K562 (cell line): ENCODE results near the gene PCYT1A. TPM values are rescaled to one million over a fixed set of nuclear protein-coding genes. Genes with fewer than 3 reads are reported as not detected.

Experiments used
- ATAC-seq: fragments of 200-7000 bp; cut with Tn5 transposase; 3 replicates; pipeline ENCODE4 v1.9.1; 2020; ENCODE audit warnings: moderate library complexity
- BruUV-seq: library from RNA; stranded (reverse); fragments of 400-500 nt; replicated peaks from 2 replicates; lab custom pipeline; 2021; lab: Mats Ljungman, UMichigan
- CTCF ChIA-PET: fragments of 300-600 bp; formaldehyde crosslinking; extraction: SDS; loops from one replicate; lab custom pipeline; 2021; ENCODE audit warnings: low intra/inter-chr PET ratio; lab: Yijun Ruan, JAX
- POLR2A ChIA-PET: fragments of 300-600, 350-650 bp; sonication (Branson Sonifier 250); formaldehyde crosslinking; extraction: SDS; loops from one replicate; lab custom pipeline; 2021; ENCODE audit warnings: antibody characterized with exemption, inconsistent platforms; lab: Yijun Ruan, JAX
- DNase-seq, 4 experiments: peaks; one replicate each; pipeline versions ENCODE4 v3.0.0 to v3.0.0-alpha.2; 2011 to 2018; ENCODE audit warnings: low spot score in 3 of 4, mixed read lengths in 3 of 4; ENCODE audit errors: extremely low read depth in 1 of 4
- FAIRE-seq: peaks from 2 replicates; lab custom pipeline; 2011; peaks lifted over from hg19 to GRCh38; lab: Jason Lieb, UNC
- H2AFZ ChIP-seq: 2 replicates; pipeline ENCODE4 v1.6.0; 2011; ENCODE audit warnings: low read depth, low read length, control low read depth, inconsistent platforms
- H3K27ac ChIP-seq: fragments of 200-600 bp; 3 replicates; pipeline ENCODE4 v1.8.0; 2011; ENCODE audit warnings: low read depth, mild to moderate bottlenecking, control low read depth, inconsistent platforms, low read length, moderate library complexity, mixed read lengths; ENCODE audit errors: extremely low read depth
- H3K27me3 ChIP-seq, 2 experiments: fragments of 300-600 bp in 1 of 2; 2 replicates in 1 of 2; 3 replicates in 1 of 2; pipeline versions ENCODE4 v1.6.0 to v1.8.0; 2011; ENCODE audit warnings: inconsistent platforms in 2 of 2, low read length in 2 of 2, mild to moderate bottlenecking in 1 of 2, mixed read lengths in 1 of 2, moderate library complexity in 1 of 2; ENCODE audit not compliant: control insufficient read depth in 2 of 2, insufficient read depth in 2 of 2
- H3K36me3 ChIP-seq: fragments of 300-600 bp; 3 replicates; pipeline ENCODE4 v1.8.0; 2011; ENCODE audit warnings: mild to moderate bottlenecking, low read length, inconsistent platforms; ENCODE audit not compliant: control insufficient read depth, insufficient read depth
- H3K4me1 ChIP-seq, 2 experiments: fragments of 200-600 bp in 1 of 2; replicated peaks in 1 of 2; 2 replicates in 1 of 2; 3 replicates in 1 of 2; pipeline versions ENCODE4 v1.5.1 to v1.8.0; 2011; ENCODE audit warnings: inconsistent platforms in 2 of 2, low read length in 2 of 2, mild to moderate bottlenecking in 1 of 2, mixed read lengths in 1 of 2, moderate library complexity in 1 of 2; ENCODE audit not compliant: control insufficient read depth in 2 of 2, insufficient read depth in 2 of 2
- H3K4me2 ChIP-seq: 2 replicates; pipeline ENCODE4 v1.6.1; 2011; ENCODE audit warnings: low read length, control low read depth, inconsistent platforms, mixed read lengths; ENCODE audit not compliant: insufficient read depth
- H3K4me3 ChIP-seq: fragments of 200-600 bp; sonication (generic), shearing (Covaris generic); 2 replicates; pipeline ENCODE4 v1.5.1; 2016; ENCODE audit warnings: control low read depth, inconsistent platforms
- H3K79me2 ChIP-seq: fragments of 200-600 bp; 3 replicates; pipeline ENCODE4 v1.8.0; 2011; ENCODE audit warnings: low read length, inconsistent platforms; ENCODE audit not compliant: control insufficient read depth, insufficient read depth
- H3K9ac ChIP-seq, 2 experiments: 2 replicates each; pipeline versions ENCODE4 v1.6.0 to v1.6.1; 2011; ENCODE audit warnings: low read depth in 2 of 2, low read length in 2 of 2, control low read depth in 1 of 2, inconsistent platforms in 1 of 2, mild to moderate bottlenecking in 1 of 2, mixed read lengths in 1 of 2; ENCODE audit not compliant: insufficient read depth in 1 of 2
- H3K9me1 ChIP-seq: one replicate; pipeline ENCODE4 v1.6.0; 2011; ENCODE audit warnings: inconsistent platforms, mild to moderate bottlenecking, low read length, moderate library complexity; ENCODE audit not compliant: control insufficient read depth, insufficient read depth
- H3K9me3 ChIP-seq: replicated peaks from 2 replicates; pipeline ENCODE4 v1.5.1; 2011; ENCODE audit warnings: low read depth, low read length, inconsistent platforms; ENCODE audit not compliant: control insufficient read depth, insufficient read depth
- H4K20me1 ChIP-seq: replicated peaks from 2 replicates; pipeline ENCODE4 v1.6.1; 2011; ENCODE audit warnings: low read length, inconsistent platforms, mixed read lengths; ENCODE audit not compliant: control insufficient read depth, insufficient read depth
- KLF6 ChIP-seq: fragments of 250-450 bp; sonication (Bioruptor Pico); IDR thresholded peaks from 2 replicates; pipeline ENCODE4 v1.4.0; 2020; ENCODE audit warnings: mild to moderate bottlenecking, moderate library complexity, borderline replicate concordance
- LARP7 ChIP-seq: fragments of 450-650 bp; IDR thresholded peaks from 2 replicates; pipeline ENCODE4 v1.6.1; 2016
- NFE2L1 ChIP-seq: fragments of 450-650 bp; IDR thresholded peaks from 2 replicates; pipeline ENCODE4 v1.6.1; 2016; ENCODE audit warnings: missing genetic modification characterization, low read depth, mild to moderate bottlenecking, missing compliant biosample characterization, moderate library complexity, borderline replicate concordance
- NRF1 ChIP-seq, 2 experiments: fragments of 450-650 bp; IDR thresholded peaks in 1 of 2; conservative IDR thresholded peaks in 1 of 2; 2 replicates each; pipeline ENCODE4 v1.6.1; 2014; ENCODE audit warnings: mild to moderate bottlenecking in 2 of 2
- RNF2 ChIP-seq: sonication (generic); IDR thresholded peaks from 2 replicates; pipeline ENCODE4 v1.6.1; 2016
- SLC30A9 ChIP-seq: fragments of 250-450 bp; sonication (Bioruptor Pico); IDR thresholded peaks from 2 replicates; pipeline ENCODE4 v1.8.0; 2022; ENCODE audit warnings: mild to moderate bottlenecking, moderate library complexity
- SREBF1 ChIP-seq: fragments of 150-350 bp; IDR thresholded peaks from 2 replicates; pipeline ENCODE4 v1.6.1; 2014; ENCODE audit warnings: antibody characterized with exemption, low read depth, low read length, borderline replicate concordance
- SUPT5H ChIP-seq: fragments of 450-650 bp; IDR thresholded peaks from 2 replicates; pipeline ENCODE4 v1.6.1; 2016
- TRIM28 ChIP-seq: fragments of 450-650 bp; IDR thresholded peaks from 2 replicates; pipeline ENCODE4 v1.6.1; 2017
- WHSC1 ChIP-seq: IDR thresholded peaks from one replicate; pipeline ENCODE4 v1.6.1; 2012; ENCODE audit warnings: low read length, control low read depth, inconsistent platforms
- WGBS: fragments of 100-300 bp; shearing (Covaris generic); methylation state at CpG from one replicate; pipeline ENCODE4 v1.1.6; 2016; ENCODE audit warnings: low coverage, mixed read lengths; ENCODE audit not compliant: insufficient coverage; ENCODE audit errors: missing lambda C conversion rate; 5-methylcytosine and 5-hydroxymethylcytosine counted together
- in situ Hi-C: fragments of 300-500 bp; cut with MboI; formaldehyde crosslinking; loops from 4 replicates; pipeline ENCODE4 v1.15.0; 2018; ENCODE audit warnings: inconsistent platforms, mixed read lengths
- intact Hi-C: fragments of 100-400 bp; cut with micrococcal nuclease; formaldehyde crosslinking; loops from 2 replicates; pipeline ENCODE4 v1.14.2; 2022
- polyA plus RNA-seq, 8 experiments: library from polyadenylated mRNA; depleted of rRNA in 4 of 8; stranded (reverse) in 5 of 8; unstranded in 3 of 8; fragments of >200 nt; fragmentation: Nextera tagmentation in 2 of 8; fragmentation: Illumina TruSeq in 1 of 8; extraction: Ambion mirVana in 2 of 8; extraction: Trizol in 1 of 8; gene quantifications; 2 replicates each; pipeline versions ENCODE4 v1.2.1 to v1.2.3, GENCODE V29; 2011 to 2014; ENCODE audit warnings: inconsistent platforms in 1 of 8, missing spikeins in 1 of 8
- total RNA-seq, 7 experiments: library from RNA; depleted of rRNA in 6 of 7; stranded (reverse); fragments of >200 nt in 6 of 7; fragmentation: Illumina TruSeq in 2 of 7; extraction: Trizol in 2 of 7; gene quantifications; 2 replicates each; pipeline versions ENCODE4 v1.2.1 to v1.2.3, GENCODE V29; 2011 to 2021; ENCODE audit warnings: low replicate concordance in 1 of 7
- TF ChIP-seq, protein P1 (sequence below): fragments of 250-450 bp; sonication (Bioruptor Pico); IDR thresholded peaks from 2 replicates; pipeline ENCODE4 v1.4.0; 2020
- TF ChIP-seq, protein P2 (sequence below): fragments of 250-450 bp; sonication (Bioruptor Pico); IDR thresholded peaks from 2 replicates; pipeline ENCODE4 v1.5.0; 2022; ENCODE audit warnings: mild to moderate bottlenecking

PCYT1A gene
- total and polyA plus RNA-seq, 9 of the 15 experiments (the other 6 are each of a cell fraction or from before 2014, with no cell fraction given): 13.4 to 62.8 (median 49.4) TPM

DNA sequence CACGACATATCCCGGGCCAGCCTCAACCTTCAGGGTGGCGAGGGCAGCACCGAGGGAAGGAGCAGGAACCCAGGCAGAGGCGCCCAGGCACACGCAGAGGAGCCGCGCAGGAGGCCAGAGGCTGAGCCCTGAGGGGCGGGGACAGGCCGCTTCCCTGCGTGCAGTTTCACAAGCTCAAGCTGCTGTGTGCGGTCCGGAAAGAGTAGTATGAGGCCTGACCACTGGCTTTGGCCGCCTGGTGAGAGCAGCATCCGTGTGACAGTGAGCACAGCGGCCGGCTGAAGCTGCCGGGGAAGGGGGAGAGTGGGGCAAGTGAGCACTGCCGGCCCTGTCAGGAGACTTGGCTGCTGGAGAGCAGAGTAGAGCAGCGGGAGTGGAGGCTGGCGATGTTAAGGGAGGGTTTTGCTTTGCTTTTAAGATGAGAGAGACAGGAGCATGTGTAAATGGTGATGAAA is 85.0 kb downstream of the PCYT1A start:
- H3K27me3 ChIP-seq: no peaks in the 10 kb centered on the region
- H3K9me1 ChIP-seq: no peaks in the 10 kb centered on the region
- intact Hi-C loops (no loop called here), in situ Hi-C loops (loop anchor here (5.0 to 25.0 kb wide), 2 partner anchors 180 to 490 kb away; partner anchors contain the start of gene MUC20)
- H4K20me1 ChIP-seq: no peaks in the 10 kb centered on the region
- H3K36me3 ChIP-seq: no peaks in the 10 kb centered on the region
- H3K4me2 ChIP-seq: no peak overlapping the region; the same call in 1 of the 2 replicates
- H2AFZ ChIP-seq: peak overlapping the region; percentile 44; the same call in 1 of the 2 replicates
- no peaks in the 10 kb centered on the region for H3K9me3 ChIP-seq
- FAIRE-seq: no peak
- peak overlapping the region in 1 of 2 experiments; percentile 1; a peak in 2 of 4 replicates for H3K9ac ChIP-seq
- peak; percentile 33 for ATAC-seq
- H3K4me3 ChIP-seq: no peak overlapping the region
- DNase-seq: no peak
- BruUV-seq: no TSS peak
- peaks cover 7 to 33% of the 10 kb centered on the region in 2 experiments; a peak in 4 of 5 replicates for H3K4me1 ChIP-seq
- ChIA-PET POLR2A (interaction anchor here (0.8 to 1.2 kb wide), 2 partner anchors 138 to 391 kb away, joined by 3 read pairs; partner anchors contain the start of gene MUC4), CTCF (no interaction called here)
- 54% methylated on average over 21 of the region's 21 CpGs for WGBS
- no peaks in the 10 kb centered on the region for H3K79me2 ChIP-seq
- H3K27ac ChIP-seq: no peak overlapping the region
- TF ChIP-seq SLC30A9 (CRISPR knock-in tag) (no peak), LARP7 (no peak), SUPT5H (no peak), WHSC1 (no peak), SREBF1 (no peak), NFE2L1 (tag) (no peak), TRIM28 (no peak), KLF6 (CRISPR knock-in tag) (no peak), NRF1 (conservative IDR thresholded peaks at IDR 0.05 in 1 of 2, IDR thresholded peaks at IDR 0.05 in 1 of 2) (peak in 1 of 2 experiments; percentile 9; a peak in 1 of 4 replicates), RNF2 (no peak)
- TF ChIP-seq, protein P1, sequence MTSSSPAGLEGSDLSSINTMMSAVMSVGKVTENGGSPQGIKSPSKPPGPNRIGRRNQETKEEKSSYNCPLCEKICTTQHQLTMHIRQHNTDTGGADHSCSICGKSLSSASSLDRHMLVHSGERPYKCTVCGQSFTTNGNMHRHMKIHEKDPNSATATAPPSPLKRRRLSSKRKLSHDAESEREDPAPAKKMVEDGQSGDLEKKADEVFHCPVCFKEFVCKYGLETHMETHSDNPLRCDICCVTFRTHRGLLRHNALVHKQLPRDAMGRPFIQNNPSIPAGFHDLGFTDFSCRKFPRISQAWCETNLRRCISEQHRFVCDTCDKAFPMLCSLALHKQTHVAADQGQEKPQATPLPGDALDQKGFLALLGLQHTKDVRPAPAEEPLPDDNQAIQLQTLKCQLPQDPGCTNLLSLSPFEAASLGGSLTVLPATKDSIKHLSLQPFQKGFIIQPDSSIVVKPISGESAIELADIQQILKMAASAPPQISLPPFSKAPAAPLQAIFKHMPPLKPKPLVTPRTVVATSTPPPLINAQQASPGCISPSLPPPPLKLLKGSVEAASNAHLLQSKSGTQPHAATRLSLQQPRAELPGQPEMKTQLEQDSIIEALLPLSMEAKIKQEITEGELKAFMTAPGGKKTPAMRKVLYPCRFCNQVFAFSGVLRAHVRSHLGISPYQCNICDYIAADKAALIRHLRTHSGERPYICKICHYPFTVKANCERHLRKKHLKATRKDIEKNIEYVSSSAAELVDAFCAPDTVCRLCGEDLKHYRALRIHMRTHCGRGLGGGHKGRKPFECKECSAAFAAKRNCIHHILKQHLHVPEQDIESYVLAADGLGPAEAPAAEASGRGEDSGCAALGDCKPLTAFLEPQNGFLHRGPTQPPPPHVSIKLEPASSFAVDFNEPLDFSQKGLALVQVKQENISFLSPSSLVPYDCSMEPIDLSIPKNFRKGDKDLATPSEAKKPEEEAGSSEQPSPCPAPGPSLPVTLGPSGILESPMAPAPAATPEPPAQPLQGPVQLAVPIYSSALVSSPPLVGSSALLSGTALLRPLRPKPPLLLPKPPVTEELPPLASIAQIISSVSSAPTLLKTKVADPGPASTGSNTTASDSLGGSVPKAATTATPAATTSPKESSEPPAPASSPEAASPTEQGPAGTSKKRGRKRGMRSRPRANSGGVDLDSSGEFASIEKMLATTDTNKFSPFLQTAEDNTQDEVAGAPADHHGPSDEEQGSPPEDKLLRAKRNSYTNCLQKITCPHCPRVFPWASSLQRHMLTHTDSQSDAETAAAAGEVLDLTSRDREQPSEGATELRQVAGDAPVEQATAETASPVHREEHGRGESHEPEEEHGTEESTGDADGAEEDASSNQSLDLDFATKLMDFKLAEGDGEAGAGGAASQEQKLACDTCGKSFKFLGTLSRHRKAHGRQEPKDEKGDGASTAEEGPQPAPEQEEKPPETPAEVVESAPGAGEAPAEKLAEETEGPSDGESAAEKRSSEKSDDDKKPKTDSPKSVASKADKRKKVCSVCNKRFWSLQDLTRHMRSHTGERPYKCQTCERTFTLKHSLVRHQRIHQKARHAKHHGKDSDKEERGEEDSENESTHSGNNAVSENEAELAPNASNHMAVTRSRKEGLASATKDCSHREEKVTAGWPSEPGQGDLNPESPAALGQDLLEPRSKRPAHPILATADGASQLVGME (CRISPR knock-in tag): no peak
- TF ChIP-seq, protein P2, sequence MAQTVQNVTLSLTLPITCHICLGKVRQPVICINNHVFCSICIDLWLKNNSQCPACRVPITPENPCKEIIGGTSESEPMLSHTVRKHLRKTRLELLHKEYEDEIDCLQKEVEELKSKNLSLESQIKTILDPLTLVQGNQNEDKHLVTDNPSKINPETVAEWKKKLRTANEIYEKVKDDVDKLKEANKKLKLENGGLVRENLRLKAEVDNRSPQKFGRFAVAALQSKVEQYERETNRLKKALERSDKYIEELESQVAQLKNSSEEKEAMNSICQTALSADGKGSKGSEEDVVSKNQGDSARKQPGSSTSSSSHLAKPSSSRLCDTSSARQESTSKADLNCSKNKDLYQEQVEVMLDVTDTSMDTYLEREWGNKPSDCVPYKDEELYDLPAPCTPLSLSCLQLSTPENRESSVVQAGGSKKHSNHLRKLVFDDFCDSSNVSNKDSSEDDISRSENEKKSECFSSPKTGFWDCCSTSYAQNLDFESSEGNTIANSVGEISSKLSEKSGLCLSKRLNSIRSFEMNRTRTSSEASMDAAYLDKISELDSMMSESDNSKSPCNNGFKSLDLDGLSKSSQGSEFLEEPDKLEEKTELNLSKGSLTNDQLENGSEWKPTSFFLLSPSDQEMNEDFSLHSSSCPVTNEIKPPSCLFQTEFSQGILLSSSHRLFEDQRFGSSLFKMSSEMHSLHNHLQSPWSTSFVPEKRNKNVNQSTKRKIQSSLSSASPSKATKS: no peak
